Measurements from ENCODE around the gene ERAP2.
A peak's percentile ranks its signal among the peaks of the same experiment; 100 is the strongest.

ERAP2 gene

GRCh38 chr5:96934708-96935558 lies 58.6 kb downstream of the ERAP2 start:
- DNase-seq, result peak; percentile 94

GRCh38 chr5:96935559-96936430 lies 59.5 kb downstream of the ERAP2 start, which contains the start of gene LNPEP:
TSS of gene LNPEP (plus strand) at chr5:96936080. CDS start at chr5:96936156, 76 bp downstream.
- peak; percentile 98 for DNase-seq

GRCh38 chr5:96936431-96937320 lies 60.4 kb downstream of the ERAP2 start:
- no peak for DNase-seq

GRCh38 chr5:96940586-96940985 lies 64.3 kb downstream of the ERAP2 start:
- DNase-seq, result no peak

- DNase-seq, result no peak
Measured at GRCh38 chr5:96941140-96941539, 64.8 kb downstream of the ERAP2 start.

GRCh38 chr5:96942078-96942477 lies 65.8 kb downstream of the ERAP2 start:
- no peak for DNase-seq

- DNase-seq, result no peak
Measured at GRCh38 chr5:96942911-96943310, 66.6 kb downstream of the ERAP2 start.

- DNase-seq, result no peak
Measured at GRCh38 chr5:96943799-96944198, 67.5 kb downstream of the ERAP2 start.

GRCh38 chr5:96945144-96945897 lies 69.0 kb downstream of the ERAP2 start:
- DNase-seq, result no peak

GRCh38 chr5:96946381-96946780 lies 70.1 kb downstream of the ERAP2 start:
- no peak for DNase-seq

GRCh38 chr5:96952118-96952750 lies 75.9 kb downstream of the ERAP2 start:
- DNase-seq, result no peak

GRCh38 chr5:96952974-96953730 lies 76.9 kb downstream of the ERAP2 start:
- no peak for DNase-seq

- DNase-seq, result no peak
Measured at GRCh38 chr5:96957254-96958049, 81.2 kb downstream of the ERAP2 start.

GRCh38 chr5:96958977-96959376 lies 82.7 kb downstream of the ERAP2 start:
- no peak for DNase-seq

GRCh38 chr5:96961053-96961452 lies 84.8 kb downstream of the ERAP2 start:
- no peak for DNase-seq

GRCh38 chr5:96962540-96962991 lies 86.3 kb downstream of the ERAP2 start:
- no peak for DNase-seq

GRCh38 chr5:96963267-96963666 lies 87.0 kb downstream of the ERAP2 start:
- DNase-seq, result peak; percentile 48

GRCh38 chr5:96966801-96967200 lies 90.5 kb downstream of the ERAP2 start:
- DNase-seq, result no peak

GRCh38 chr5:96967400-96967799 lies 91.1 kb downstream of the ERAP2 start:
- no peak for DNase-seq

GRCh38 chr5:96968074-96968473 lies 91.8 kb downstream of the ERAP2 start:
- no peak for DNase-seq

All from left hindlimb (tissue), 1 donor.